Activated CD4-positive, alpha-beta T cell treated with anti-CD3 and anti-CD28 coated beads for 4 hours (primary cell): ENCODE measurements around the gene POLRMT.
"Not testable (repeated sequence)": the region's sequence is repeated elsewhere in the genome, so short reads cannot be mapped to it uniquely, and the experiment has no call there.

ENCODE experiments used
- DNase-seq, 2 donors: peaks; one replicate each; pipeline ENCODE4 v3.0.0-alpha.2; 2020

POLRMT gene

DNA sequence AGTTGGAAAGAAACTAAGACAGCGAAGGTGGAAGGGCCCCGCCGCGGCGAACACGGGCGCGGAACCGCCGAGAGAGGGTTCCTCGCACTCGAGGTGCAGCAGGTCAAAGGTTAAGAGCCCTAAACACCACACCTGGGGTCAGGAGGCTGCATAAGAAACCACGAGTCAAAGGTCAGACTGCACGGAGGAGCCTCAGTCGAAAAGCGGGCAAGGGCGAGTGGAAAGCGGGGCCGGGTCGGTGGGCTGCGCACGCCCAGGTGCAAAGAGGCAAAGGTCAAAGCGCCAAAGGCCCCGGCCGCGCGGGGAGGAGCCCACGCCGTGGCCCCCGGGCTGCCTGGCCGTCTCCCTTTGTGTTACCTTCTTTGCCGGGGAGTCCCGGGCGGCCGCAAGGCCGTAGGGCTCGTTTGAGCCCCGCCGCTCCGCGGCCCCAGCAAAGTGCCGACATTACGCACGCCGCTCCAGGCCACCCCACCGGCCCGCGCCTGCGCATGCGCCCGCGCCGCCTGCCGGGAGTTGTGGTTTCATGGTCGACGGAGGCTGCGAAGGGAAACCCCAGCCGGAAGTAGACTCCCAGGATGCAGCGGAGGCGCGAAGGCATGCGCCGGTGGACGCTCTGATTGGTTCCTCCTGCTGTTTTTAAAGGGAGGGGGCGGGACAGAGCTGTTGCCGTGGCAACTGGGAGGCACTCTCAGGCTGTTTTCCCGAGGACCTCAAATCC is at the start of gene POLRMT:
POLRMT (minus strand) TSS at position 470 of the 718 bp plus-strand sequence; CDS start at position 445, 25 bp downstream.
- DNase-seq: peak; percentile 95 to 96

DNA sequence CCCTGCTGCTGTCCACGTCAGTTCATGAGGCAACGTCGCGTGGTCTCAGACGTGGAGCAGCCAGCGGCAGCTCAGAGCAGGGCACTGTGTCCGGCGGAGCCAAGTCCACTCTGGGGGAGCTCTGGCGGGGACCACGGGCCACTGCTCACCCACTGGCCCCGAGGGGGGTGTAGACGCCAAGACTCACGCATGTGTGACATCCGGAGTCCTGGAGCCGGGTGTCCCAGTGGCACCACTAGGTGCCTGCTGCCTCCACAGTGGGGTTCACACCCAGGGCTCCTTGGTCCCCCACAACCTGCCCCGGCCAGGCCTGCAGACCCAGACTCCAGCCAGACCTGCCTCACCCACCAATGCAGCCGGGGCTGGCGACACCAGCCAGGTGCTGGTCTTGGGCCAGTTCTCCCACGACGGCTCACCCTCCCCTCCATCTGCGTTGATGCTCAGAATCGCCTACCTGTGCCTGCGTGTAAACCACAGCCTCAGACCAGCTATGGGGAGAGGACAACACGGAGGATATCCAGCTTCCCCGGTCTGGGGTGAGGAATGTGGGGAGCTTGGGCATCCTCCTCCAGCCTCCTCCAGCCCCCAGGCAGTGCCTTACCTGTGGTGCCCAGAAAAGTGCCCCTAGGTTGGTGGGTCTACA is 49.5 kb upstream of the POLRMT start:
- DNase-seq: no peak

DNA sequence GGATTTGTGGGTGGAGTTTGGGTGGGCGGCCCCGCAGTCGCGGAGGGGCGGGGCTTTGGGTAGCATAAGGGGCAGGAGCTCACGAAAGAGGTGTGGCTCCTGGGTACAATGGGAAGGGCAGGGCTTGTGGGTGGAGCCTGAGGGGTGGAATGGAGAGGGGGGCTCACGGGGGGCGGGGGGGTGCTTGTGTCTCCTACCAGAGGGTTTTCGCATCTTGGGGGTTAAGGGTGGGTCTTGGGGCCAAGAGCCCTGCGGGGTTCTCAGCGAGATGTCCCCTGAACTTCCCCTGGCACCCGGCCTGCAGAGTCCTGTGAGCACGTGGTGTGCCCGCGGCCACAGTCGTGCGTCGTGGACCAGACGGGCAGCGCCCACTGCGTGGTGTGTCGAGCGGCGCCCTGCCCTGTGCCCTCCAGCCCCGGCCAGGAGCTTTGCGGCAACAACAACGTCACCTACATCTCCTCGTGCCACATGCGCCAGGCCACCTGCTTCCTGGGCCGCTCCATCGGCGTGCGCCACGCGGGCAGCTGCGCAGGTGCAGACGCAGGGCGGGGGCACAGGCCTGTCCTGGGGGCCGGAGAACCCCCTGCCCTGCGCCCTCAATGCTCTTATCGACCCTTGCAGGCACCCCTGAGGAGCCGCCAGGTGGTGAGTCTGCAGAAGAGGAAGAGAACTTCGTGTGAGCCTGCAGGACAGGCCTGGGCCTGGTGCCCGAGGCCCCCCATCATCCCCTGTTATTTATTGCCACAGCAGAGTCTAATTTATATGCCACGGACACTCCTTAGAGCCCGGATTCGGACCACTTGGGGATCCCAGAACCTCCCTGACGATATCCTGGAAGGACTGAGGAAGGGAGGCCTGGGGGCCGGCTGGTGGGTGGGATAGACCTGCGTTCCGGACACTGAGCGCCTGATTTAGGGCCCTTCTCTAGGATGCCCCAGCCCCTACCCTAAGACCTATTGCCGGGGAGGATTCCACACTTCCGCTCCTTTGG is 48.0 kb upstream of the POLRMT start:
- peak in 1 of 2 donors; percentile 28 for DNase-seq

DNA sequence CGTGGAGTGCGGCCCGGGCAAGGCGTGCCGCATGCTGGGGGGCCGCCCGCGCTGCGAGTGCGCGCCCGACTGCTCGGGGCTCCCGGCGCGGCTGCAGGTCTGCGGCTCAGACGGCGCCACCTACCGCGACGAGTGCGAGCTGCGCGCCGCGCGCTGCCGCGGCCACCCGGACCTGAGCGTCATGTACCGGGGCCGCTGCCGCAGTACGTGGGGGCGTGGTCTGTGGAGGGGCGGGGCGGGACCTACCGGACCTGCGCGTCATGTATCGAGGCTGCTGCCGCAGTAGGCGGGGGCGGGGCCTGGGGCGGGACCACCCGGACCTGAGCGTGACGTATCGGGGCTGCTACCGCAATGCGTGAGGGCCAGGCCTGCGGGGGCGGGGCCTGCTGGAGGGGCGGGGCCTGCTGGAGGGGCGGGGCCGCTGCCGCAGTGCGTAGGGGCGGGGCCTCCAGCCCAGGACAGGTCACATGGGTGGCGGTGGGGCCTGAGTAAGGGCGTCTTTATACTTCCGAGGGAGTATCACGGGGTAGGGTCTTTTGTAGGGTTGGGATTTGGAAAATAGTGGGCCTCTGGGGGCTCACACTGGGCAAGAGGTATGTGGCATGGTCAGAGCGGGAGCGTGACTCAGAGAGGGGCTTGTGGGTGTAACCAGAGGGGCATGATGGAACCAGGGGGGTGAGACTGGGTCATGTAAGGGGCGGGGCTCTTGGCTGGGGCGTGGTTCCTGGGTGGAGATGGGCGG is 47.1 kb upstream of the POLRMT start:
- peak; percentile 100 for DNase-seq

DNA sequence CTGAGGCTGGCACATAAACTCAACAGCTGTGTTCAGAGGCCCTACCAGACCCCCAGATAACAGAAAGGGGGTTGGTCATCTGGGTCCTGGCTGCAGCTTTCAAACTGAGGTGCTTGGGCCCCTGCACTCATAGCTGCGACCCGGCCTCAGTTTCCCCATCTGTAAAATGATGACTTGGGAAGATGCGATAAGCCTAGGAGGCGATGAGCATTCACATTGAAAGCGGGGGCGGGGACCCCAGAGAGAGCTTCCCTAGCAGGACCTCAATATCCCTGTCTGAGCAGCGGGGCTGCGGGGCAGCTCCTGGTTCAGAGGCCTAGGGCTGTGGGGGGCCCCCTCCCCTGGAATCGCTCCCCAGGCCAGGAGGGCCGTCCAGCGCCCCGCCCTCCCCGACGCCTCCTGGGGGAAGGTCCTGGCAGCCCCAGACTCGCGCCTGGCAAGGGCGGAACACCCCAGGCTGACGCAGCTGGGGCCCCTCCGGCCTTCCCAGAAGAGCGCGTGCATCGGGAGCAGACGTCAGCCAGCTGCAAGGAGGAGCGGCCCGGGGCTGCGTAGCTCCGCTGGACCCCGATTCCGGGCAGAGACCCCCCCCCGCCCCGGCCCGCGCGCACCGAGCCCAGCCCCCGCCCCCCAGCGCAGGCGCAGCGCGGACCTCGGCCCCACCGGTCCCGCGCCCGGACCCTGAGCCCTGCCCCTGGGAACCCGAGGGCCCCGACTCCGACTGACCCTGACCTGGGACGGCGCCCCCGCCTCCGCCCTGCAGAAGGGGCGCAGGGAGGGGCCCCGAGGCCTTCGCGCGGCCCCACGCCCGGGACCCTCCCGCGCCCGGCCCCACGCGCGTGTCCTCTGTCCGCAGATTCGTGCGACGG is 46.3 kb upstream of the POLRMT start:
- no peak for DNase-seq

DNA sequence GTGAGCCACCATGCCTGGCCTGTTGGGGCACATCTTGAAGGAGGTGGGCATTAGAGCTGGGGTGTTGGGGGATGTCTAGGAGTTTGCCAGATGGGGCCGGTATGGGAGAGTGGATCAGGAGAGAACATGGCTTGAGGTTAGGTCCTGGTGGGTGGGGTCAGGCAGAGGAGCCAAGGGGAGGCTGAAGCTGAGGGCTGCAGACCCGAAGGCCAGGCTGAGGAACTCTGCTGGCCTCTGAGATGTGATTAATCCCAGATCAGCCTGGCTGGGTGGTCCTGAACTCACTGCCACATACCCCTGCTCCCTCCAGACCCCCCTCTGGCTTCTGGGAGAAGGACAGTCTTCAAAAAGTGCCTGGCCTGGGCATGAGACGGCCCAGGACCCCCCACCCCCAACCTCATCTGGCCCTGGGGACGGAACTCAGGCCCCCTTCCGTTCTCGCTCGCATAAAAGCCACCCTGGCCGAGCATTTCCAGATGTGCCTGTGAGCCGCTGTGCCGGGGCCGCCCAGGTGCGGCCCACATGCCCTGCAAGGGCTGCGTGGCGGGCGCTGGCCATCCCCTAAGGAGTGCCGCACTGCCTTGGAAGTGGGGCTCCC is 45.6 kb upstream of the POLRMT start:
- DNase-seq: no peak

DNA sequence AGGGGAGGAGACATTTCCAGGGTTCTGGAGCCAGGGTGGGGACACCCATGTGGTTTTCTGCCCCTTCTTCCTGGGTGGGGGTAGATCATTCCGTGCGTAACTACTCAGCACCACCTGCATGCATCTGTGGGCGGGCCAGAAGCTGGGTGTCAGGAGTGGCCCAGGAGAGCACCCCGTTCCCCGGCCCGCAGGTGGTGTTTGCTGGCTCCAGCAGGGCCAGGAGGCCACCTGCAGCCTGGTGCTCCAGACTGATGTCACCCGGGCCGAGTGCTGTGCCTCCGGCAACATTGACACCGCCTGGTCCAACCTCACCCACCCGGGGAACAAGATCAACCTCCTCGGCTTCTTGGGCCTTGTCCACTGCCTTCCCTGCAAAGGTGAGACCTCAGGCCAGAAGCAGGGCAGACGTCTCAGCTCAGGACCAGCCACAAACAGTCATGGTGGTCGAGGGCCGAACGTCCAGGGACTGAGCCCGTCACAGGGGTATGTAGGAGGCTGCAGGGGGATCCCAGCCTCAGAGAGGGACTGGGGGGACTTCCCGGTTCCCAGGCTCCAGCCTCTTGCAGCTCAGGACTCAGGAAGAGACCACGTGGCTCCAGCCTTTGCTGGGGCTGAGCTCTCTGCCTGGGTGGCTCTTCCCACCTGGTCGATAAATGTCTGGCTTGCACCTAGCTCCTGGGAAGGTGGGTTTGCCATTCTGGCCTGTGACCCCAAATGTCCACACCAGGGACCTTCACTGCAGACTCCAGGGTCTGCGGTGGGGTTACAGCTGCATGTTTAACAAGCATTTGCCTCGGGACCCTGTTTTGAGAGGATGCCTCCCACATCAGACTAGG is 44.5 kb upstream of the POLRMT start:
- no peak for DNase-seq

DNA sequence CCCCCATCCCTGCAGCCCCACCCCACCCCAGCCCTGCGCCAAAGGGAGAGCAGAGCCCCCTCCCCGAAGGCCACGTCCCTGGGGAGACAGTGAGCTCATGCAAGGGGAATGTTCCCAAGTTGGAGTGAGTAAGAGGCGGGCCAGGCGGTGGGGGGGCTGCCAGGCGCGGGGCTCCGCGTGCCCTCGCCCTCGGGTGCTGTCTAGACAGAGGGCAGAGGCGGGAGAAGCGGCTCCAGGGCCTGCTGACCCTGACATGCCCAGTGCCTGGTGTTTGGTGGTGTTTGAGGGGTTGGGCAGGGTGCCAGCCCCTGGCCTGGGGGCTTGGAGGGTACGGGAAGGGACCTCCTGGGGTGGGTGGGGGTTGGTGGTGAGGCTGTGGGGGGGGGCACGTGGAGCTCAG is 43.9 kb upstream of the POLRMT start:
- no peak for DNase-seq

DNA sequence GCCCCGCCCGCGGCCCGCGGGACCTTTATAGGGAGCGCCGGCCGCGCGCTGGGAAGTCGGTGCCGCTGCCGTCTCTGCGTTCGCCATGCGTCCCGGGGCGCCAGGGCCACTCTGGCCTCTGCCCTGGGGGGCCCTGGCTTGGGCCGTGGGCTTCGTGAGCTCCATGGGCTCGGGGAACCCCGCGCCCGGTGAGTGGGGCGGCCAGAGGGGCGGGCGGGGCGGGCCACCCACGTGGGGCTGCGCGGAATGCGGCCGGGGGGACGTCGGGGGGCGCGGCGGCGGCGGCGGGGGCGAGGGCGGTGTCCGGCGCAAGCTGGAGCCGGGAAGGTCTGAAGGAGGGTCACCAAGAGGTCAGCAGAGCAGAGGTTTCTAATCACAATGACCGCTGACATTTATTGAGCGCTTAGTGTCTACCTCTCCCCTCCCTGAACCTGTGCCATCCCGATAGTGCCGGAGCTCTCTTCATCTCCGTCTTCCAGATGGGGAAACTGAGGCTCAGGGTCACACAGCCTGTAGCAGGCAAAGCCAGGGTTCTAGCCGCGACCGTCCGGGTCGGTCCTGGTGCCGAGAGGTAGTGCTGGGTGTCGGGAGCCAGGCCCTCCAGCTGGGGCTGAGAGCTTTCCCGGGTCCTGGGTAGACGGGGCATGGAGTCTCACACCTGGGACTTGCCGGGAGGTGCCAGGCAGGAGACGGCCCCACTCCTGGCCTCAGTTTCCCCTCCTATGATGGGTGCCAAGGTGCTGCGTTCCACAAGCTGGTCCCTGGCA is 43.2 kb upstream of the POLRMT start, which contains the start of gene FSTL3:
FSTL3 (plus strand) TSS at position 54 of the 767 bp plus-strand sequence; CDS start at position 86, 32 bp downstream.
- DNase-seq: no peak

DNA sequence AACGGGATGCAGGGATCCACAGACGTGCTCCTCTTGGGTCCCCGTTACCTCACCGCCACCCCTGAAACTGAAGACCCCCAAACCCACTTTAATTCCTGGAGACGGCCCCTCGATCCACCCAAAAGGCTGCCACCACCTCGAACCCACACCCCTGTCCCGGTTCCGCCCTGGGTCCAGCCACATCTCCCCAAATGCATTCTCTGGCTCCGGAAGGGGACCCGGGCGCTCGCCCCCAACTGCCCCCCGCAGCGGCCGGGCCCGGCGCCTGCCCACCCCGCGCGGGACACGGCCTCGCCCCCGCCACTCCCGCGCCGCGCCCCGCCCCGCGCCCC is 42.6 kb upstream of the POLRMT start:
- DNase-seq: no peak

DNA sequence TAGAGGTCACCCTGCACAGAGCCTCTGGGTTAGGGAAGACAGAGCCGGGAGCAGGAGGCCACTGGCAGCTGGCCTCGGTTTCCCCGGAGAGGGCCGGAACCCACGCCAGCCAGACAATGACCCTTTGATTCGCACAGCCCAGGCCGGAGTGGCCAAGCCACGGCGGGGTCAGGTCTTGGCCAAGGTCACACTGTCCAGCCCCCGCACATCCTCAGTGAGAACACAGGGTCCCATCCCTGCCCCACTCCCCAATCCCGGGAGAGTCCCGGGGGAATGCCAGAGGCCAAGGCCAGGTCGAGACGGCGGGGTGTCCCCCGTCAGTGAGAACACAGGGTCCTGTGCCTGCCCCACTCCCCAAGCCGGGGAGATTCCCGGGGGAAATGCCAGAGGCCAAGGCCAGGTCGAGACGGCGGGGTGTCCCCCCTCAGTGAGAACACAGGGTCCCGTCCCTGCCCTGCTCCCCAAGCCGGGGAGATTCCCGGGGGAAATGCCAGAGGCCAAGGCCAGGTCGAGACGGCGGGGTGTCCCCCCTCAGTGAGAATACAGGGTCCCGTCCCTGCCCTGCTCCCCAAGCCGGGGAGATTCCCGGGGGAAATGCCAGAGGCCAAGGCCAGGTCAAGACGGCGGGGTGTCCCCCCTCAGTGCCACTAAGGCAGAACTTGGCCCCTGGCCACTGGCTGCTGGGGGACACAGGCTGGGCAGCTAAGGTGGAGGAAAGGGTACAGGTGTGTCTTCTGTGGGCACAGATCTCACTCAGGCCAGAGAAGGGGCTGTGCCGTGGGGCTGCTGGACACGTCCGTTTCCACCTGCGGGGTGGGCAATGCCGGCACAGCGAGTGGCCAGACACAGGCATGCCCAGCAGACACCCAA is 41.2 kb upstream of the POLRMT start:
- no peak for DNase-seq

DNA sequence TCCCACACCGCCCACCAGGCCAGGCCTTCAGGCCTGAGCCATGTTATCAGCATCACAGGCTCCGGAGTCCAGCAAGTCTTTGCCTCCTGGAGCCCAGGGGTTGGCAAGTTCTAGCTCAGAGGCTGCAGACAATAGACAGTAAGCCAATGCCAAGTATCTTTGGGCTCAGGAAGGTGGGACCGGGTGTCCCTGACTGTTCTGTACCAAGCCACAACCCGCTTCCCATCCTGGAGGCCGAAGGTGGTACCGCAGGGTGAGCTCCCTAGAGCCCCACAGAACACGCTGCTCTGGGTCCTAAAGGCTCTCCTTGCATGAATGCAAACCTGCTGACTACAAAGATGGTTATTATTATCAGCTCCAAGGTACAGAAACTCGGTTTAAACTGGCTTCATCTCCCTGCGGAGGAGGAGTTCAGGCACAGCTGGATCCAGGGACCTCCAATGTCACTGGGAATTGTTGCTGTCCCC is 37.3 kb upstream of the POLRMT start:
- DNase-seq: no peak

DNA sequence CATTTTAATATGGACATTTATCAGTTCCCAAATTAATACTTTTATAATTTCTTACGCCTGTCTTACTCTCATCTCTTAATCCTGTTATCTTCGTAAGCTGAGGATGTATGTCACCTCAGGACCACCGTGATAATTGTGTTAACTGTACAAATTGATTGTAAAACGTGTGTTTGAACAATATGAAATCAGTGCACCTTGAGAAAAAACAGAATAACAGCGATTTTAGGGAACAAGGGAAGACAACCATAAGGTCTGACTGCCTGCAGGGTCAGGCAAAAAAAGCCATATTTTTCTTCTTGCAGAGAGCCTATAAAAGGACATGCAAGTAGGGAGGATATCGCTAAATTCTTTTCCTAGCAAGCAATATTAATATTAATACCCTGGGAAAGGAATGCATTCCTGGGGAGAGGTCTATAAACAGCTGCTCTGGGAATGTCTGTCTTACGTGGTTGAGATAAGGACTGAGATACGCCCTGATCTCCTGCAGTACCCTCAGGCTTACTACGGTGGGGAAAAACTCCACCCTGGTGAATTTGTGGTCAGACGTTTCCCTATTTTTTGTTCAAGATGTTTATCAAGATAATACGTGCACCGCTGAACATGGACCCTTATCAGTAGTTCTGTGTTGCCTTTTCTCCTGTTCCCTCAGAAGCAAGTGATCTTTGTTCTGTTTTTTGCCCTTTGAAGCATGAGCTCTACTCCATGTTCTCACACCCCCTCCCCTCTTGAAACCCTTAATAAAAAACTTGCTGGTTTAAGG is 35.5 kb upstream of the POLRMT start:
- not testable (repeated sequence) for DNase-seq

DNA sequence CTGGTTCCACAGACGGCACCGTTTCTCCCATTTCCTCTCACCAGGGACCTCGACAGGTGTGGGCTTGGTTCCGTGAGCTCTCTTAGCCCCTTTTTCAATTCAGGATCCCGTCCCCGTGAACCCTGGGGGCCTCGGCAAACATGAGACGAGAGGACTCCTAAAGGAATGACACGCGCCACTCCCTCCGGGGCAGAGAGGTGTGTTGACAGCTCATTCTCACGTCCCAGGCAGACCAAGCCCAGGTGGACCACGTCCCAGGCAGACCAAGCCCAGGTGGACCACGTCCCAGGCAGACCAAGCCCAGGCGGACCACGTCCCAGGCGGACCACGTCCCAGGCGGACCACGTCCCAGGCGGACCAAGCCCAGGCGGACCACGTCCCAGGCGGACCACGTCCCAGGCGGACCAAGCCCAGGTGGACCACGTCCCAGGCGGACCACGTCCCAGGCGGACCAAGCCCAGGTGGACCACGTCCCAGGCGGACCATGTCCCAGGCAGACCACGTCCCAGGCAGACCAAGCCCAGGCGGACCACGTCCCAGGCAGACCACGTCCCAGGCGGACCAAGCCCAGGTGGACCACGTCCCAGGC is 33.7 kb upstream of the POLRMT start:
- not testable (repeated sequence) for DNase-seq

DNA sequence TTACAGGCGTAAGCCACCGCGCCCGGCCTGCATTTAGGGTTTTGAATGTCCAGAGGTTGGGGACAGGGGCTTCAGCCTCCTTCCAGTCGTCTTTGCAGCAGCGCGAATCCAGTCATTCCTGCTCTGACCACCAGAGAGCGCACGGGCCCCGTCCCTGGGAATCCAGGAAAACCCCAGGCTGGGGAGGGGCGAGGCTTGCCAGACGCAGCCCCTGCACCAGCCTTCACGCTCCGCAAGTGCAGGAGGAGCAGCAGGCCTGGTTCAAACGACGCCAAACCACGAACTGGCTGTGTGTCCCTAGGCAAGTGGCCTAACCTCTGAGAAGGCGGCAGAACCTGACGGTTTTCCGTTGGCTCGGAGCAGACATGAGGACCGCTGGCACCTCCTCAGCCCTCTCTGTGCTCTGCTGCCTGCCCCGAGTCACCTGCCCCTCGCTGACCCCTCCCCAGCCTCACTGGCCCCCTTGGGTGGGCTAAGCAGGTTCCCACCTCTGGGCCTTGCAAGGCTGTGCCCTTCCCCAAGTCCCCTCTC is 31.6 kb upstream of the POLRMT start:
- DNase-seq: peak; percentile 79 to 89

DNA sequence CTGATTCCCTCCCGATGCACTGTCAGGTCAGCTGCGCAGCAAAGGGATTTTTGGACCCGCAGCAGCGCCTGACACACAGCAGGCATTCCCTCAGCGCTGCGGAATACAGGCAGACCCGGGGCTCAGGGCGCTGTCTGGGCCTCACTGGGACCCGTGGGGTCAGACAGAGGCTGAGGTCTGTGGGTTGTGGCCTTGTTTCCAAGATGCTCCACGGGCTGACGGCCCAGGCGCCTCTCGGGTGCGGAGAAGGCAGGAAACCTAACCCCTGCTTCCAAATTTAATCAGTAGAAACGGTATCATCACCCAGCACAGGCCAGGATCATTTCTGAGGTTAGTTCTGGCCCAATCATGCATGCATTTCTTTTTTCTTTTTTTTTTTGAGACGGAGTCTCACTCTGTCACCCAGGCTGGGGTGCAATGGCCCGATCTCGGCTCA is 30.4 kb upstream of the POLRMT start:
- DNase-seq: no peak
